KG1 (cell line): ENCODE results near the gene KCNAB1.
"Not testable (repeated sequence)": the region's sequence is repeated elsewhere in the genome, so short reads cannot be mapped to it uniquely, and the experiment has no call there.

Source experiments
- DNase-seq: peaks from one replicate; lab custom pipeline; 2025; lab: John Stamatoyannopoulos, UW

Gene KCNAB1

DNA sequence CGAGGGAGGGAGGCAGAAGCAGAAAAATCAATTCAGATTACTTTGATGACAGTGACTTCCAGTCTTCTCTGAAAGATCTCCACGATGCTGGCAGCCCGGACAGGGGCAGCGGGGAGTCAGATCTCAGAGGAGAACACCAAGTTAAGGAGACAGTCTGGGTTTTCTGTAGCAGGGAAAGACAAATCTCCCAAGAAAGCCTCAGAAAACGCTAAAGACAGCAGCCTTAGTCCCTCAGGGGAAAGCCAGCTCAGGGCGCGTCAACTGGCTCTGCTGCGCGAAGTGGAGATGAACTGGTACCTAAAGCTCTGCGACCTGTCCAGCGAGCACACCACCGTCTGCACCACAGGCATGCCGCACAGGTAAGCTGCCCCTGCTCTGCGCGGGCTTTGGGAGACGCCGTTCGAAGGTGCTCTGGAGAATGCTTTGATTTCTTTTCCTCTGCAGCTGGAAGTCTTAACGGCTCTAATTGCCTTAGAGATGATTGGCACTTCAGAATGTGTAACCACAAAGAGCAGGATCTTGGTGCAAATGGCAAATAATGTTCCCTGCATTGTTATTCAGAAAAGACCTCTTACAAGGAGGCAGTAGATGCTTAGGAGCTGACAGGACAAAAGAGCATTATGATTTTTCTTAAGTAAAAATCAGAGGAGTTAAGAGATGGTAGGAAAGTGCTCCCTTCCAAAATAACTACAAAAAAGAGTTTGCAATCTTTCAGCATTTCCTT lies at the start of gene KCNAB1:
TSS of gene KCNAB1 (plus strand) at position 51 of the 724 bp plus-strand sequence.
- DNase-seq, result no peak

DNA sequence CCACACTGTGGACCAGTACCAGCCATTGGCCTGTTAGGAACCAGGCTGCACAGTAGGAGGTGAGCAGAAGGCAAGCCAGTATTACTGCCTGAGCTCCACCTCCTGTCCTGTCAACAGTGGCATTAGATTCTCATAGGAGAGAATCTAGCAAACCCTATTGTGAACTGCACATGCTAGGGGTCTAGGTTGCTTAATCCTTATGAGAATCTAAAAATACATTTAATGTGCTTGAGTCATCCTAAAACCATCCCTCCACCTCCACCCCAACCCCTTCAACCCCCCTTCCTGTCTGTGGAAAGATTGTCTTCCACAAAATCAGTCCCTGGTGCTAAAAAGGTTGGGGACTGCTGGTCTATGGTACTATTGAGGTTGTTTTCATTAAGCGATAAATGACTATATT lies 49.3 kb upstream of the KCNAB1 start:
- DNase-seq, result no peak

GRCh38 chr3:156072950-156073657 lies 47.3 kb upstream of the KCNAB1 start:
- DNase-seq, result not testable (repeated sequence)

- no peak for DNase-seq
These were observed 30.3 kb upstream of the KCNAB1 start for GRCh38 chr3:156090126-156090525.

DNA sequence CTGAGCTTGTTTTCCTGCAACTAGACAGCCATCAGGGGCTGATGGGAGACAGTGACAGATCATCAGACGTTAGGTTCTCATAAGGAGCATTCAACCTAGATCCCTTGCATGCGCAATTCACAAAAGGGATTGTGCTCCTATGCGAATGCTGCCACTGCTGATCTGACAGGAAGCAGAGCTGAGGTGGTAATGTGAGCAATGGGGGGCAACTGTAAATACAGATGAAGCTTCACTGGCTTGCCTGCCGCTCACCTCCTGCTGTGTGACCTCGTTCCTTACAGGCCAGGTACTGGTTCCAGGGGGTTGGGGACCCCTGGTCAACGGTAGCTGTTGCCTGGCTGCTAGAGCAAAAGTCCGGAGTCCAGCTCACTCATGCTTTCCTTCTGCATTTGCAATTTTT lies 26.4 kb upstream of the KCNAB1 start:
- no peak for DNase-seq

DNA sequence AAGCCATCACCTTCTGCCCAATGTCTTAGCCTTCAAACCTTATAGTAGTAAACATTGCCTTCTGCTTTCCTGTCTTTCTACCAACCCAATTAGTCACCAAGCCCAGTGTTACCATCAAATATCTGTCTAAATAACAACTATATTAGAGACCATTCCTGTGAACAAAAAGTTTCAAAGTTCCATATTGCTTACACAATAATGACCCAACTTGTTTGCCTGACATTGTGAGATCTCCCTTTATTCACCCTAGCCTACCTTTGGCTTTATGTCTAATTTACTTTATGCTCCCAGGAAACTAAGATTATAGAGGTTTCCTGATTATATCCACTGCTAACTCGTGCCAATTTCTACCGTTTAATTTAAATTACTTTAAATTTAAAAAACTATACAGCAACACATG lies 26.0 kb upstream of the KCNAB1 start:
- no peak for DNase-seq

DNA sequence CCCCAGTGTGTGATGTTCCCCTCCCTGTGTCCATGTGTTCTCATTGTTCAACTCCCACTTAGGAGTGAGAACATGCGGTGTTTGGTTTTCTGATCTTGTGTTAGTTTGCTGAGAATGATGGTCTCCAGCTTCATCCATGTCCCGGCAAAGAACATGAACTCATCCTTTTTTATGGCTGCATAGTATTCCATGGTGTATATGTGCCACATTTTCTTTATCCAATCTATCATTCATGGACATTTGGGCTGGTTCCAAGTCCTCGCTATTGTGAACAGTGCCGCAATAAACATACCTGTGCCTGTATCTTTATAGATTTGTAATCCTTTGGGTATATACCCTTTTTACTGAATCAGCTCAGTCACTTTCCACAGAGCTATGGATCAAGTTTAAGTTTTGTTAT lies 24.7 kb upstream of the KCNAB1 start:
- not testable (repeated sequence) for DNase-seq

- no peak for DNase-seq
These were observed 21.8 kb upstream of the KCNAB1 start for GRCh38 chr3:156098437-156099035.

GRCh38 chr3:156099348-156099747 lies 21.0 kb upstream of the KCNAB1 start:
- DNase-seq, result not testable (repeated sequence)

DNA sequence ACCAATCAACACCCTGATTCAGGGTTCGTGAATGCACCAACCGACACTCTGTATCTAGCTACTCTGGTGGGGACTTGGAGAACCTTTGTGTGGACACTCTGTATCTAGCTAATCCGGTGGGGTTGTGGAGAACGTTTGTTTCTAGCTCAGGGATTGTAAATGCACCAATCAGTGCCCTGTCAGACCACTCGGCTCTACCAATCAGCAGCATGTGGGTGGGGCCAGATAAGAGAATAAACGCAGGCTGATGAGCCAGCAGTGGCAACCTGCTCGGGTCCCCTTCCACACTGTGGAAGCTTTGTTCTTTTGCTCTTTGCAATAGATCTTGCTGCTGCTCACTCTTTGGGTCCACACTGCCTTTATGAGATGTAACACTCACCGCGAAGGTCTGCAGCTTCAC lies 20.4 kb upstream of the KCNAB1 start:
- DNase-seq, result not testable (repeated sequence)

DNA sequence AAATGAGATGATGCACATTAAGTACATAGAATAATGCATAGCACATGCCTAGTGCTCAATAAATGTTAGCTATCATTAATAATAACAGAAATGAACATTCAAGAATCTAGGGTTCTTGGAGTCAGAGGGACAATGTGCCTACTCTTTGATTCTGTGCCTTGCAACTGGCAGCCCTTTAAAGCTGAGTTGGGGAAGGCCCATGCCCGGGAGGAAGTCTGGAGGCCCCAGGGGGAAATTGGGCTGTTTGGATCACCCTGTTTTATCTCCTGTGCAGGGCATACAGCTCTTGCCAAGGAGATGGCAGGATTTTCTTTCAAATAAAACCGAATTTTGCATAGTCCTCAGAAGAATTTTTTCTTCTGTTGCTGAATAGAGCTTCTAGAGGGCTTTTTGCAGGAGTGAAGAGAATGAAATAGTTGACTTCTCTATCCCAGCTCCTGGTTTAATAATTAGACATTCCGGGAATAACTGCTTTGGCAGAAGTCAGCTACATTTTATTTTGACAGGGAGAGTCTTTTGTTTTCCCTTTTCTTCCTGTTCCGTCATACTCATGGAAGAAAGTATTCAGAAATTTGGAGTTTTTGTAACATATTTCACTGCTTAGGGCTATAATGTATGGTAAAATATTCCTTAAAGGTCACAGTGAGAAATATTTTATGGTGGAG lies 18.0 kb upstream of the KCNAB1 start:
- DNase-seq, result no peak

DNA sequence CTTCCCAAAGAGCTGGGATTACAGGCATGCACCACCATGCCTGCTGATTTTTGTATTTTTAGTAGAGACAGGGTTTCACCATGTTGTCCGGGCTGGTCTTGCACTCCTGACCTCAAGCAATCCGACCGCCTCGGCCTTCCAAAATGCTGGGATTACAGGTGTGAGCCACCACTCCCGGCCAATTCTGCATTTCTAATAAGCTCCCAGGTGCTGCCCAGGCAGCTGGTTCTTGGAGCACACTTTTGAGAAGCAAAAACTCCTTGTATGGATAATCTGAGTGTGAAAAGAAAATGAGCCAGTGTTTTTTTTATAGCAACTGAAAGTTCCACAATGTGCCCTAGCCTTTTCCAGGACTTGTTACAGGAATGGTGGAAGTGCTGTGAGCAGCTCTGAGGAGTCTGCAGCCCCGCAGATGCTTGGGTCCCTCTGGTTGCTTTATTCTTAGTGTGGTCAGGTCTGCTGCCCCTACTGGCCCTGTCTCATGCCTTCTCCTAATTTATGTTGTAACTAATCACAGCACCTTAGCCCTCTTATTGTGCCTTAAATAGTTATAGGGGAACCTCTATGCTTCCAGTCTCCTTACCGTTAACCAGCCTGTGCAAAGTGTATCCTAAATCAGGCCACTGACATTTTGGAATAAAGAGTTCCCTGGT lies 13.5 kb upstream of the KCNAB1 start:
- DNase-seq, result no peak

GRCh38 chr3:156107504-156107903 lies 12.9 kb upstream of the KCNAB1 start:
- DNase-seq, result no peak

GRCh38 chr3:156108616-156109015 lies 11.8 kb upstream of the KCNAB1 start:
- no peak for DNase-seq

DNA sequence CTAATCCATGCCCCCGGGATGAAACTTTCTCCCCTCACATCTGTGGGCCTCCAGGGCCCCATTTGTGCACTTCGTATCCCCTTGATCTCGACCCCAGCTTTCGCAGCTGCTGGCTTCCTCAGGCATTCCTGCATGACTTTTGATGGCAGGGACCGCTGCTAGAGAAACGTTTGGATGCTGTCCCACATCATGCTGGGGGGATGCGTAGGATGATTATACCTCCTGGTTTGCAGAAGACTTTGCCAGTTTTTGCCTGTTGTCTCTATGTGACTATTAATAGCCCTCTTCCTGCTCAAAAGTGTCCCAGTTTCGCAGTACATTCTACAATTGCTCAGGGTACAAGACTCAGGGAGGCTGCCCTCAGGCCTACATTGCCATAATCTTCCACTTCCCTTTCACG lies 10.4 kb upstream of the KCNAB1 start:
- DNase-seq, result no peak

DNA sequence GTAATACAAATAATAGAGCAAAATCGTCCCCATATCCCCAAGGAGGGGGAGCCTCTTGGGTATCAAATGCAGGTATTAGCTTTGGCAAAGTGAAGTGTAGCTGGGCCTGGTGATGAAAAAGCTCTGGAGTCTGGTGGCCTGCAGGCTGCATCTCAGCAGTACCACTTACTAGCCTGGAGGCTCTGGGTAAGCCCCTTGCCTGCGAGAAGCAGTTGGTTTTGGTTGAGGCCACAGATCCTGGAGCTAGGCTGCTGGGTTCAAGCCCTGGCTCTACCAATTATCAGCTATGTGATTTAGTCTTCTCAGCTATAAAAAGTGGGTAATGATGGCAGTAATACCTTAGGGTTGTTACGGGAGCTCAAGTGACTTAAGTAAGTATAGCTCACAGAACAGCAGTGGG lies 6.1 kb downstream of the KCNAB1 start:
- DNase-seq, result no peak

DNA sequence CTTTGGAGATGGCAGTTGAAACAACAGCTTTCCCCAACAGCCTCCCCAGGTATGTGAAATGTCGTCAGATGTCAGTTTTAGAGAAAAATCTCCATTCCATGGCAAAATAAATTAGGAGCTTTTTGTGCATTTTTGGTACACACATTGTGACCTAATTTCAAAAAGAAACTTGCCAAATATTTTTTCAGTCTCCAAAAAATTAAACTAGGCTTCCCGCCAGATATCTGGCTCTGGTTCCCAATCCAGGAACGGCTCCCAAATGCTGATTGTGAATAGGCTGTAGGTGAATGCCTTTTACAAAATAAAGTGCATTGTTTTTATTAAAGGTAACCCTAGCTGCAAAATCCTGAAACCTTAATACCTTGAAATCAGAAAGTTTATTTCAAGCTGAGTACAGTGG lies 10.9 kb downstream of the KCNAB1 start:
- no peak for DNase-seq

DNA sequence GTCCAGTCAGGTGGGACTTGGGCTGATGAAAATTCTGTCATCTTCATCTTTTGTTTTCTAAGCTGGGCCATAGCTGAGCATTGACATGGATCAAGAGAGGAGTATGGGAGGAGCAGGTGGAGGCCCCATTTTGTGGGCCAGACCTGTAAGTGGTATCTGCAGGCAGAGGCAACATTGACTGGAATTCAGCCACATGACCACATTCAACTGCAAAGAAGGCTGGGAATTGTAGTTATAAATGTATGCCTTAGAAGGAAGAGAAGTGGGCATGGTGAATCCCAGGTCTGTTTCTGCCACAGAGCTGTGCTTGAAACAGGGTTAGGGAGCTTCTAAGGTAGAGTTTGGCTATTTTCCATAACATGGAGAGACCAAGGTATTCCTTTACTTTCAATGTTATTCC lies 11.4 kb downstream of the KCNAB1 start:
- DNase-seq, result no peak

DNA sequence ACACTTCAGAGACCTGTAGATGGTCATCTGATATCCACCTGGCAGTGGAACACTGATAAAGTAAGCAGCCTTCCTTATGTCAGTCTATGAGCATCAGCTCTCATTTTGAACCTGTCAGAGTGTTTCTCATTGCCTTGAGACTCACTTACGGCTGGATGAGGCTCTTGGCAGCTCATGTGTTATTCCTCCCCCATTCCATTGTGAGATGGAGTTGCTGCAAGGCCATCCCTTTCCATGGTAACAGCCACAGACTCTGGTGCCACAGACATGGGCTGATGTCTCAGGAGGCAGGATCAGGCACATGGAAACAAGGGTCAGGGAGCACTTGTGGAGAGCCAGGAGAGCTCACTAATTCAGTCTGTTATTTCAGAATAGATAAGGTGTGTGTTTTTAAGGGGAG lies 11.9 kb downstream of the KCNAB1 start:
- DNase-seq, result no peak

DNA sequence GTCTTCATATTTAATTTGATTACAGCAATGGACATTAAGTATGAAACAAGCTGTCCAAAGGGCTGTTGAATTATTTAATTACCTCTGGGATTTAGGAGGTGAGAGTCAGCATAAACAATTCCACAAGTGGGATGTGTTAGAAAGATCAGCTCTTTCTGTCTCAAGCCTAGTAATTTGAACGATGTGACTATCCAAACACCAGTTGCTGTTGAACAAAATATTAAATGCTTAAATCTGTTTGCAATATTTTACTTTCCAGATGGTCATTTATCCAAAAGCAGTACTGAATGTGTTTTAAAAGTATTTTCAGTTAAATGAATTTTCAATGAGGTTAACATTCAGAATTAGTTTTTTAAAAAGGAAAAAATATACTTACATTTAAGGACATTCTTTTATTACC lies 12.7 kb downstream of the KCNAB1 start:
- no peak for DNase-seq

- DNase-seq, result no peak
These were observed 15.7 kb downstream of the KCNAB1 start for GRCh38 chr3:156135921-156136638.

DNA sequence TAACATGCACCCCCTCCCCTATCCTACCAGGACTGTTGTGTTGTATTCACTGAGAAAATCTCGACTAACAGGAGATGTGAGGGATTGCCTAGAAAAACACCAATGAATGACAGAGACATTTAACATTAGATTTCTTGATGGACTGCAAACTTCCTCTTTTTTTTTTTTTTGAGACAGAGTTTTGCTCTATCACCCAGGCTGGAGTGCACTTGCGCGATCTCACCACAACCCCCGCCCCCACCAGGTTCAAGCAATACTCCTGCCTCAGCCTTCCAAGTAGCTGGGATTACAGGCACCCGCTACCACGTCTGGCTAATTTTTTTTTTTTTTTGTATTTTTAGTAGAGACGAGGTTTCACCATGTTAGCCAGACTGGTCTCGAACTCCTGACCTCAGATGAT lies 17.0 kb downstream of the KCNAB1 start:
- DNase-seq, result not testable (repeated sequence)
